WTC11 (cell line): Measurements from ENCODE around the gene SDHAF3. TPM values are rescaled to one million over a fixed set of nuclear protein-coding genes. Genes with fewer than 3 reads are reported as not detected.

Experiments
- AFF4 ChIP-seq: sonication (generic); formaldehyde crosslinking; IDR thresholded peaks from 2 replicates; pipeline ENCODE4 v1.8.1; 2023; ENCODE audit warnings: mild to moderate bottlenecking, missing genetic modification reagents, borderline replicate concordance
- ARID4B ChIP-seq: sonication (generic); formaldehyde crosslinking; IDR thresholded peaks from 2 replicates; pipeline ENCODE4 v1.8.0; 2023; ENCODE audit warnings: missing genetic modification reagents, mild to moderate bottlenecking, borderline replicate concordance
- ATF1 ChIP-seq: sonication (generic); formaldehyde crosslinking; IDR thresholded peaks from 2 replicates; pipeline ENCODE4 v1.8.1; 2023; ENCODE audit warnings: mild to moderate bottlenecking, moderate library complexity, missing genetic modification reagents
- E2F5 ChIP-seq: sonication (generic); formaldehyde crosslinking; IDR thresholded peaks from 2 replicates; pipeline ENCODE4 v1.8.1; 2022; ENCODE audit warnings: mild to moderate bottlenecking, moderate library complexity, missing genetic modification reagents
- FOXP4 ChIP-seq: sonication (generic); formaldehyde crosslinking; IDR thresholded peaks from 2 replicates; pipeline ENCODE4 v1.8.0; 2022; ENCODE audit warnings: mild to moderate bottlenecking, missing genetic modification reagents
- HMGA2 ChIP-seq: fragments of 250-450 bp; sonication (Bioruptor Pico); IDR thresholded peaks from 2 replicates; pipeline ENCODE4 v1.4.0; 2021; ENCODE audit warnings: mild to moderate bottlenecking, moderate library complexity
- JAZF1 ChIP-seq: fragments of 250-450 bp; sonication (Bioruptor Pico); IDR thresholded peaks from 2 replicates; pipeline ENCODE4 v1.9.0; 2021; ENCODE audit warnings: moderate library complexity, mild to moderate bottlenecking, inconsistent platforms
- MAX ChIP-seq: sonication (generic); formaldehyde crosslinking; IDR thresholded peaks from 2 replicates; pipeline ENCODE4 v1.8.0; 2022; ENCODE audit warnings: mild to moderate bottlenecking, missing genetic modification reagents
- NR2C2 ChIP-seq: sonication (generic); formaldehyde crosslinking; IDR thresholded peaks from 2 replicates; pipeline ENCODE4 v1.8.0; 2022; ENCODE audit warnings: mild to moderate bottlenecking, missing genetic modification reagents
- NR3C1 ChIP-seq: sonication (generic); formaldehyde crosslinking; conservative IDR thresholded peaks from 2 replicates; pipeline ENCODE4 v1.8.1; 2023; ENCODE audit warnings: low read depth, mild to moderate bottlenecking, missing genetic modification reagents
- TEAD1 ChIP-seq: sonication (generic); formaldehyde crosslinking; IDR thresholded peaks from 2 replicates; pipeline ENCODE4 v1.8.0; 2022; ENCODE audit warnings: mild to moderate bottlenecking, missing genetic modification reagents
- ZNF121 ChIP-seq: sonication (generic); formaldehyde crosslinking; IDR thresholded peaks from 2 replicates; pipeline ENCODE4 v1.8.0; 2023; ENCODE audit warnings: missing genetic modification reagents
- ZNF263 ChIP-seq: sonication (generic); formaldehyde crosslinking; IDR thresholded peaks from 2 replicates; pipeline ENCODE4 v1.8.1; 2022; ENCODE audit warnings: low read depth, mild to moderate bottlenecking, moderate library complexity, missing genetic modification reagents
- ZNF671 ChIP-seq: fragments of 250-450 bp; sonication (Bioruptor Pico); IDR thresholded peaks from 2 replicates; pipeline ENCODE4 v1.8.0; 2021; ENCODE audit warnings: mild to moderate bottlenecking
- ZSCAN18 ChIP-seq: fragments of 250-450 bp; sonication (Bioruptor Pico); IDR thresholded peaks from 2 replicates; pipeline ENCODE4 v2.1.2; 2022; ENCODE audit warnings: mild to moderate bottlenecking, moderate library complexity
- total RNA-seq: library from RNA; stranded (reverse); gene quantifications from 3 replicates; pipeline ENCODE4 v1.2.3, GENCODE V29; 2021
- TF ChIP-seq, protein P1 (sequence below): sonication (generic); formaldehyde crosslinking; IDR thresholded peaks from 2 replicates; pipeline ENCODE4 v1.8.0; 2022; ENCODE audit warnings: missing genetic modification reagents
- TF ChIP-seq, protein P2 (sequence below): sonication (generic); formaldehyde crosslinking; IDR thresholded peaks from 2 replicates; pipeline ENCODE4 v1.8.0; 2022; ENCODE audit warnings: mild to moderate bottlenecking, missing genetic modification reagents
- TF ChIP-seq, protein P3 (sequence below): fragments of 250-450 bp; sonication (Bioruptor Pico); IDR thresholded peaks from 2 replicates; pipeline ENCODE4 v1.9.0; 2021; ENCODE audit warnings: mild to moderate bottlenecking

The SDHAF3 gene
- total RNA-seq, 1 experiment from 2014 or later, result 32.0 TPM

GRCh38 chr7:97117372-97118188, at the start of gene SDHAF3 (continued):
- TF ChIP-seq AFF4 (peak; percentile 81; the same call in 1 of the 2 replicates), JAZF1 (CRISPR knock-in tag) (no peak), ATF1 (CRISPR knock-in tag) (0 out of 2 replicates have a peak, but pooled peaks have one; percentile 71), E2F5 (peak; percentile 84), HMGA2 (no peak), ZNF121 (0 out of 2 replicates have a peak, but pooled peaks have one; percentile 19), TEAD1 (CRISPR knock-in tag) (peak; percentile 89), ZNF671 (CRISPR knock-in tag) (no peak), NR2C2 (CRISPR knock-in tag) (no peak), ZNF263 (no peak), NR3C1 (CRISPR knock-in tag) (no peak), FOXP4 (CRISPR knock-in tag) (no peak), ARID4B (no peak; the same call in 1 of the 2 replicates), MAX (CRISPR knock-in tag) (peak; percentile 94), ZSCAN18 (no peak)
- TF ChIP-seq, protein P1, sequence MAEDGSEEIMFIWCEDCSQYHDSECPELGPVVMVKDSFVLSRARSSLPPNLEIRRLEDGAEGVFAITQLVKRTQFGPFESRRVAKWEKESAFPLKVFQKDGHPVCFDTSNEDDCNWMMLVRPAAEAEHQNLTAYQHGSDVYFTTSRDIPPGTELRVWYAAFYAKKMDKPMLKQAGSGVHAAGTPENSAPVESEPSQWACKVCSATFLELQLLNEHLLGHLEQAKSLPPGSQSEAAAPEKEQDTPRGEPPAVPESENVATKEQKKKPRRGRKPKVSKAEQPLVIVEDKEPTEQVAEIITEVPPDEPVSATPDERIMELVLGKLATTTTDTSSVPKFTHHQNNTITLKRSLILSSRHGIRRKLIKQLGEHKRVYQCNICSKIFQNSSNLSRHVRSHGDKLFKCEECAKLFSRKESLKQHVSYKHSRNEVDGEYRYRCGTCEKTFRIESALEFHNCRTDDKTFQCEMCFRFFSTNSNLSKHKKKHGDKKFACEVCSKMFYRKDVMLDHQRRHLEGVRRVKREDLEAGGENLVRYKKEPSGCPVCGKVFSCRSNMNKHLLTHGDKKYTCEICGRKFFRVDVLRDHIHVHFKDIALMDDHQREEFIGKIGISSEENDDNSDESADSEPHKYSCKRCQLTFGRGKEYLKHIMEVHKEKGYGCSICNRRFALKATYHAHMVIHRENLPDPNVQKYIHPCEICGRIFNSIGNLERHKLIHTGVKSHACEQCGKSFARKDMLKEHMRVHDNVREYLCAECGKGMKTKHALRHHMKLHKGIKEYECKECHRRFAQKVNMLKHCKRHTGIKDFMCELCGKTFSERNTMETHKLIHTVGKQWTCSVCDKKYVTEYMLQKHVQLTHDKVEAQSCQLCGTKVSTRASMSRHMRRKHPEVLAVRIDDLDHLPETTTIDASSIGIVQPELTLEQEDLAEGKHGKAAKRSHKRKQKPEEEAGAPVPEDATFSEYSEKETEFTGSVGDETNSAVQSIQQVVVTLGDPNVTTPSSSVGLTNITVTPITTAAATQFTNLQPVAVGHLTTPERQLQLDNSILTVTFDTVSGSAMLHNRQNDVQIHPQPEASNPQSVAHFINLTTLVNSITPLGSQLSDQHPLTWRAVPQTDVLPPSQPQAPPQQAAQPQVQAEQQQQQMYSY (CRISPR knock-in tag), result no peak
- TF ChIP-seq, protein P2, sequence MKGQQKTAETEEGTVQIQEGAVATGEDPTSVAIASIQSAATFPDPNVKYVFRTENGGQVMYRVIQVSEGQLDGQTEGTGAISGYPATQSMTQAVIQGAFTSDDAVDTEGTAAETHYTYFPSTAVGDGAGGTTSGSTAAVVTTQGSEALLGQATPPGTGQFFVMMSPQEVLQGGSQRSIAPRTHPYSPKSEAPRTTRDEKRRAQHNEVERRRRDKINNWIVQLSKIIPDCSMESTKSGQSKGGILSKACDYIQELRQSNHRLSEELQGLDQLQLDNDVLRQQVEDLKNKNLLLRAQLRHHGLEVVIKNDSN (CRISPR knock-in tag), result no peak
- TF ChIP-seq, protein P3, sequence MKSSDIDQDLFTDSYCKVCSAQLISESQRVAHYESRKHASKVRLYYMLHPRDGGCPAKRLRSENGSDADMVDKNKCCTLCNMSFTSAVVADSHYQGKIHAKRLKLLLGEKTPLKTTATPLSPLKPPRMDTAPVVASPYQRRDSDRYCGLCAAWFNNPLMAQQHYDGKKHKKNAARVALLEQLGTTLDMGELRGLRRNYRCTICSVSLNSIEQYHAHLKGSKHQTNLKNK, result no peak
